Natural killer cell (primary cell): Measurements from ENCODE around the gene TBRG4. TPM values are rescaled to one million over a fixed set of nuclear protein-coding genes. Genes with fewer than 3 reads are reported as not detected.

Experiments
- ATAC-seq, 3 donors: fragments of 150-1000 bp in 2 of 3; fragments of 200-7000 bp in 1 of 3; cut with Tn5 transposase; 1 replicate in 1 of 3; 2 replicates in 2 of 3; pipeline ENCODE4 v1.10.0; 2021; ENCODE audit warnings: mild to moderate bottlenecking in 2 of 3, moderate library complexity in 2 of 3
- DNase-seq, 2 donors: peaks; one replicate each; pipeline versions ENCODE4 v3.0.0 to v3.0.0-alpha.2; 2013 to 2021; ENCODE audit warnings: mixed read lengths in 1 of 2
- H3K27ac ChIP-seq: one replicate; pipeline ENCODE4 v1.5.1; 2013; ENCODE audit warnings: mild to moderate bottlenecking, low read length
- H3K27me3 ChIP-seq: one replicate; pipeline ENCODE4 v1.6.1; 2013; ENCODE audit warnings: low read length; ENCODE audit not compliant: control insufficient read depth, insufficient read depth
- H3K36me3 ChIP-seq: one replicate; pipeline ENCODE4 v1.6.1; 2013; ENCODE audit warnings: low read length; ENCODE audit not compliant: control insufficient read depth, insufficient read depth
- H3K4me1 ChIP-seq: one replicate; pipeline ENCODE4 v1.6.1; 2013; ENCODE audit warnings: low read length; ENCODE audit not compliant: control insufficient read depth, insufficient read depth
- H3K4me3 ChIP-seq: one replicate; pipeline ENCODE4 v1.5.1; 2013; ENCODE audit warnings: low read length
- H3K9me3 ChIP-seq: one replicate; pipeline ENCODE4 v1.6.1; 2013; ENCODE audit warnings: low read length; ENCODE audit not compliant: control insufficient read depth, insufficient read depth
- H3K27ac Mint-ChIP-seq, 2 donors: one replicate each; pipeline ENCODE4 v1.8.0; 2022; ENCODE audit warnings: mild to moderate bottlenecking in 2 of 2, mixed read lengths in 2 of 2, moderate library complexity in 1 of 2
- H3K27me3 Mint-ChIP-seq, 2 donors: one replicate each; pipeline ENCODE4 v1.8.0; 2022; ENCODE audit warnings: low read depth in 2 of 2, mixed read lengths in 2 of 2
- H3K36me3 Mint-ChIP-seq: one replicate; pipeline ENCODE4 v1.8.0; 2022; ENCODE audit warnings: mixed read lengths
- H3K4me1 Mint-ChIP-seq, 2 donors: one replicate each; pipeline ENCODE4 v1.8.0; 2022; ENCODE audit warnings: mixed read lengths in 2 of 2
- H3K4me3 Mint-ChIP-seq: one replicate; pipeline ENCODE4 v1.8.0; 2022; ENCODE audit warnings: mild to moderate bottlenecking, moderate library complexity, mixed read lengths
- H3K9me3 Mint-ChIP-seq, 2 donors: one replicate each; pipeline ENCODE4 v1.8.0; 2022; ENCODE audit warnings: mixed read lengths in 2 of 2
- WGBS: methylation state at CpG from one replicate; pipeline ENCODE4 v1.1.7; 2013; ENCODE audit warnings: missing lambda C conversion rate; ENCODE audit not compliant: insufficient coverage; 5-methylcytosine and 5-hydroxymethylcytosine counted together
- intact Hi-C: fragments of 100-400 bp; cut with micrococcal nuclease; formaldehyde crosslinking; loops from one replicate; pipeline ENCODE4 v1.14.2; 2022
- total RNA-seq, 4 donors: library from RNA; stranded (reverse); fragments of 120-200 nt in 1 of 4; gene quantifications; one replicate each; pipeline versions ENCODE4 v1.2.3 to v1.2.4, GENCODE V29; 2013 to 2022
- TF ChIP-seq, protein P1 (sequence below): fragments of 200-600 bp; IDR thresholded peaks from one replicate; pipeline ENCODE4 v1.8.0; 2022; ENCODE audit warnings: antibody characterized with exemption

The TBRG4 gene
- total RNA-seq, 3 donors from 2014 or later (not counting 1 experiment from before 2014, with no cell fraction given) = 48.6 to 56.7 (median 55.9) TPM

DNA sequence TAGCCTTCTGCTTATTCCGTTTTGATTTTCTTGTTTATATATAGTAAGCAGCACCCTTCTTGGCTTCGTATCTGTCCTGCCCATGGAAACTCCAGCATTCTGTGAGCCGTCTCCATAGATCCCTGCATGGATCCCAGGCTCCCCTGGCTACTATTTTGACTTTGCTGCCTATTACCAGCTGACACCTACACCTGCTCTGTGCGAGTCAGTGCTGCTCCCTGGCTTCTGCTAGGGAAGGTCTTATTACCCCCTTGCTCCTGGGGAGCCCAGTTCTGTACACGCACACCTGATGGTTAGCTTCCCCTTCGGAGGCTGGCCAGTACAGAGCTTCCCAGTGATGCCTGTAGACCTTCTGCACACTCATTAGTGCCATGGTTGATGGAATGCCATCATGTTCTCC is 58.1 kb downstream of the TBRG4 start:
- H3K27ac Mint-ChIP-seq = peak overlapping the region; percentile 68 to 83

DNA sequence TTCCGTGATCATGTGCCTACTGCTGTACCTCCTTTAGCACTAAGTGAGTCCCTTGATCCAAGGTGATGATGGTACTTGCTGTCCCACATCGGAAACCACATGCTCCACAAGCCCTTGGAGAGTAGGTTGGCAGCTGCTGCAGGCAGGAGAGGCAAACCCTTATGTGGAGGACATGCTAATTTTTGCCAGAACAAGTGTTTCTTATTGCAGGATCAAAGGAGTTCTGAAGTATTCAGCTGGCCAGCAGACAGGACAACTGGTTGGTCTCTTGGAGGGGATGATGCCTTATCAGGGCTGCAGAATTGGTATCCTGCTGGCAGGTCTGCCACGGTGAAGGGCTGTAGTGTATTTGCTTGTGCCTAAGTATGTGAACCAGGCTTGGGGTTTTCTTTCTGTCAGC is 59.5 kb downstream of the TBRG4 start:
- H3K27me3 ChIP-seq = no peaks in the 10 kb centered on the region
- H3K9me3 ChIP-seq = no peaks in the 10 kb centered on the region
- TF ChIP-seq, protein P1, sequence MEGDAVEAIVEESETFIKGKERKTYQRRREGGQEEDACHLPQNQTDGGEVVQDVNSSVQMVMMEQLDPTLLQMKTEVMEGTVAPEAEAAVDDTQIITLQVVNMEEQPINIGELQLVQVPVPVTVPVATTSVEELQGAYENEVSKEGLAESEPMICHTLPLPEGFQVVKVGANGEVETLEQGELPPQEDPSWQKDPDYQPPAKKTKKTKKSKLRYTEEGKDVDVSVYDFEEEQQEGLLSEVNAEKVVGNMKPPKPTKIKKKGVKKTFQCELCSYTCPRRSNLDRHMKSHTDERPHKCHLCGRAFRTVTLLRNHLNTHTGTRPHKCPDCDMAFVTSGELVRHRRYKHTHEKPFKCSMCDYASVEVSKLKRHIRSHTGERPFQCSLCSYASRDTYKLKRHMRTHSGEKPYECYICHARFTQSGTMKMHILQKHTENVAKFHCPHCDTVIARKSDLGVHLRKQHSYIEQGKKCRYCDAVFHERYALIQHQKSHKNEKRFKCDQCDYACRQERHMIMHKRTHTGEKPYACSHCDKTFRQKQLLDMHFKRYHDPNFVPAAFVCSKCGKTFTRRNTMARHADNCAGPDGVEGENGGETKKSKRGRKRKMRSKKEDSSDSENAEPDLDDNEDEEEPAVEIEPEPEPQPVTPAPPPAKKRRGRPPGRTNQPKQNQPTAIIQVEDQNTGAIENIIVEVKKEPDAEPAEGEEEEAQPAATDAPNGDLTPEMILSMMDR = no peak
- 61% methylated on average over 3 of the region's 3 CpGs for WGBS
- Mint-ChIP-seq H3K36me3 (no peaks in the 10 kb centered on the region), H3K4me1 (peaks cover 56 to 69% of the 10 kb centered on the region in 2 donors), H3K9me3 (no peaks in the 10 kb centered on the region), H3K27me3 (no peaks in the 10 kb centered on the region), H3K27ac (peak overlapping the region; percentile 68 to 83), H3K4me3 (no peak overlapping the region)
- peaks cover 3% of the 10 kb centered on the region for H3K4me1 ChIP-seq
- H3K4me3 ChIP-seq = no peak overlapping the region
- ATAC-seq (no peak), DNase-seq (no peak)
- H3K27ac ChIP-seq = no peak overlapping the region
- intact Hi-C loops = no loop called here
- peaks cover 57% of the 10 kb centered on the region for H3K36me3 ChIP-seq

More for the DNA sequence above, 58.1 kb downstream of the TBRG4 start:
- Mint-ChIP-seq H3K9me3 (no peaks in the 10 kb centered on the region), H3K27me3 (no peaks in the 10 kb centered on the region), H3K4me3 (no peak overlapping the region), H3K4me1 (peaks cover 70 to 74% of the 10 kb centered on the region in 2 donors), H3K36me3 (no peaks in the 10 kb centered on the region)
- Histone ChIP-seq H3K4me1 (peaks cover 3% of the 10 kb centered on the region), H3K27ac (no peak overlapping the region), H3K4me3 (no peak overlapping the region), H3K27me3 (no peaks in the 10 kb centered on the region), H3K36me3 (peaks cover 50% of the 10 kb centered on the region), H3K9me3 (no peaks in the 10 kb centered on the region)
- intact Hi-C loops = no loop called here
- ATAC-seq (no peak), DNase-seq (no peak)
- WGBS = 81% methylated on average over 6 of the region's 6 CpGs
- TF ChIP-seq, protein P1 = no peak

- TF ChIP-seq, protein P1 = no peak
- 29% methylated on average over 2 of the region's 2 CpGs for WGBS
- no peak overlapping the region for H3K27ac ChIP-seq
- H3K4me1 ChIP-seq = peaks cover 3% of the 10 kb centered on the region
- no peaks in the 10 kb centered on the region for H3K27me3 Mint-ChIP-seq
- no peak for DNase-seq
- H3K36me3 Mint-ChIP-seq = no peaks in the 10 kb centered on the region
- no peak overlapping the region for H3K4me3 ChIP-seq
- no peaks in the 10 kb centered on the region for H3K9me3 ChIP-seq
- H3K27me3 ChIP-seq = no peaks in the 10 kb centered on the region
- H3K4me3 Mint-ChIP-seq = no peak overlapping the region
- no peaks in the 10 kb centered on the region for H3K9me3 Mint-ChIP-seq
- H3K27ac Mint-ChIP-seq = peak overlapping the region; percentile 63 to 83
- ATAC-seq = no peak
- intact Hi-C loops = no loop called here
- peaks cover 69% of the 10 kb centered on the region for H3K36me3 ChIP-seq
- H3K4me1 Mint-ChIP-seq = peaks cover 58 to 62% of the 10 kb centered on the region in 2 donors
These were observed 61.3 kb downstream of the TBRG4 start for GRCh38 chr7:45050198-45050597.

Other genes with a start within 250 kb of the TBRG4 start
- 10 to 100 TPM; 28.5 to 36.0 (median 33.7) TPM for gene PURB, start 226.2 kb downstream of the TBRG4 start, total RNA-seq
- gene MYO1G, start 132.7 kb downstream of the TBRG4 start, total RNA-seq = 100 to 1,000 TPM; 371 to 470 (median 429) TPM
- gene CCM2, start 111.5 kb downstream of the TBRG4 start, total RNA-seq = 100 to 1,000 TPM in 1 of 3 donors, 10 to 100 TPM in 2; 66.2 to 104 (median 97.5) TPM
- gene NACAD, start 22.7 kb downstream of the TBRG4 start, total RNA-seq = 1 to 10 TPM in 1 of 3 donors, under 1 TPM in 2; 0.75 to 1.7 (median 0.78) TPM
- not detected for gene RAMP3, start 46.1 kb upstream of the TBRG4 start, total RNA-seq